ENCODE data around the gene SPDEF. TPM values are rescaled to one million over a fixed set of nuclear protein-coding genes. Genes with fewer than 3 reads are reported as not detected.

SPDEF gene
- total and polyA plus RNA-seq, 2 experiments from 2014 or later: 0.69 TPM; not detected in 1

GRCh38 chr6:34526241-34526972 lies 29.7 kb downstream of the SPDEF start:
- ATAC-seq (peak; percentile 14), DNase-seq (ENCODE audit: low spot score) (no peak)
- Mint-ChIP-seq H3K36me3 (ENCODE audit: low read depth) (no peaks in the 10 kb centered on the region; the same call in 1 of the 3 replicates), H3K27me3 (ENCODE audit: insufficient read depth, low read depth, poor library complexity) (peaks cover 18% of the 10 kb centered on the region), H3K4me3 (peak overlapping the region; percentile 73; the same call in 2 of the 3 replicates), H3K9me3 (no peaks in the 10 kb centered on the region; the same call in 2 of the 3 replicates), H3K27ac (no peak overlapping the region), H3K4me1 (peaks cover 18% of the 10 kb centered on the region)
- no peaks in the 10 kb centered on the region for H3K36me3 ChIP-seq (ENCODE audit: insufficient read depth)
- no peaks in the 10 kb centered on the region for H3K27me3 ChIP-seq (ENCODE audit: insufficient read depth)
- no peaks in the 10 kb centered on the region for H3F3A ChIP-seq (replicated peaks; ENCODE audit: low read depth)
- TF ChIP-seq REST (IDR thresholded peaks at IDR 0.05; ENCODE audit: unreplicated experiment) (no peak), EZH2phosphoT487 (IDR thresholded peaks at IDR 0.05; ENCODE audit: unreplicated experiment) (no peak), STAT1 (IDR thresholded peaks at IDR 0.05; ENCODE audit: unreplicated experiment) (no peak), CREB1 (CRISPR knock-in tag; IDR thresholded peaks at IDR 0.05; ENCODE audit: low read depth) (no peak), JUNB (IDR thresholded peaks at IDR 0.05; ENCODE audit: unreplicated experiment) (no peak), ZNF331 (CRISPR knock-in tag; IDR thresholded peaks at IDR 0.05; ENCODE audit: low read depth) (no peak), ETS1 (IDR thresholded peaks at IDR 0.05) (no peak)
- TF ChIP-seq, protein P1, sequence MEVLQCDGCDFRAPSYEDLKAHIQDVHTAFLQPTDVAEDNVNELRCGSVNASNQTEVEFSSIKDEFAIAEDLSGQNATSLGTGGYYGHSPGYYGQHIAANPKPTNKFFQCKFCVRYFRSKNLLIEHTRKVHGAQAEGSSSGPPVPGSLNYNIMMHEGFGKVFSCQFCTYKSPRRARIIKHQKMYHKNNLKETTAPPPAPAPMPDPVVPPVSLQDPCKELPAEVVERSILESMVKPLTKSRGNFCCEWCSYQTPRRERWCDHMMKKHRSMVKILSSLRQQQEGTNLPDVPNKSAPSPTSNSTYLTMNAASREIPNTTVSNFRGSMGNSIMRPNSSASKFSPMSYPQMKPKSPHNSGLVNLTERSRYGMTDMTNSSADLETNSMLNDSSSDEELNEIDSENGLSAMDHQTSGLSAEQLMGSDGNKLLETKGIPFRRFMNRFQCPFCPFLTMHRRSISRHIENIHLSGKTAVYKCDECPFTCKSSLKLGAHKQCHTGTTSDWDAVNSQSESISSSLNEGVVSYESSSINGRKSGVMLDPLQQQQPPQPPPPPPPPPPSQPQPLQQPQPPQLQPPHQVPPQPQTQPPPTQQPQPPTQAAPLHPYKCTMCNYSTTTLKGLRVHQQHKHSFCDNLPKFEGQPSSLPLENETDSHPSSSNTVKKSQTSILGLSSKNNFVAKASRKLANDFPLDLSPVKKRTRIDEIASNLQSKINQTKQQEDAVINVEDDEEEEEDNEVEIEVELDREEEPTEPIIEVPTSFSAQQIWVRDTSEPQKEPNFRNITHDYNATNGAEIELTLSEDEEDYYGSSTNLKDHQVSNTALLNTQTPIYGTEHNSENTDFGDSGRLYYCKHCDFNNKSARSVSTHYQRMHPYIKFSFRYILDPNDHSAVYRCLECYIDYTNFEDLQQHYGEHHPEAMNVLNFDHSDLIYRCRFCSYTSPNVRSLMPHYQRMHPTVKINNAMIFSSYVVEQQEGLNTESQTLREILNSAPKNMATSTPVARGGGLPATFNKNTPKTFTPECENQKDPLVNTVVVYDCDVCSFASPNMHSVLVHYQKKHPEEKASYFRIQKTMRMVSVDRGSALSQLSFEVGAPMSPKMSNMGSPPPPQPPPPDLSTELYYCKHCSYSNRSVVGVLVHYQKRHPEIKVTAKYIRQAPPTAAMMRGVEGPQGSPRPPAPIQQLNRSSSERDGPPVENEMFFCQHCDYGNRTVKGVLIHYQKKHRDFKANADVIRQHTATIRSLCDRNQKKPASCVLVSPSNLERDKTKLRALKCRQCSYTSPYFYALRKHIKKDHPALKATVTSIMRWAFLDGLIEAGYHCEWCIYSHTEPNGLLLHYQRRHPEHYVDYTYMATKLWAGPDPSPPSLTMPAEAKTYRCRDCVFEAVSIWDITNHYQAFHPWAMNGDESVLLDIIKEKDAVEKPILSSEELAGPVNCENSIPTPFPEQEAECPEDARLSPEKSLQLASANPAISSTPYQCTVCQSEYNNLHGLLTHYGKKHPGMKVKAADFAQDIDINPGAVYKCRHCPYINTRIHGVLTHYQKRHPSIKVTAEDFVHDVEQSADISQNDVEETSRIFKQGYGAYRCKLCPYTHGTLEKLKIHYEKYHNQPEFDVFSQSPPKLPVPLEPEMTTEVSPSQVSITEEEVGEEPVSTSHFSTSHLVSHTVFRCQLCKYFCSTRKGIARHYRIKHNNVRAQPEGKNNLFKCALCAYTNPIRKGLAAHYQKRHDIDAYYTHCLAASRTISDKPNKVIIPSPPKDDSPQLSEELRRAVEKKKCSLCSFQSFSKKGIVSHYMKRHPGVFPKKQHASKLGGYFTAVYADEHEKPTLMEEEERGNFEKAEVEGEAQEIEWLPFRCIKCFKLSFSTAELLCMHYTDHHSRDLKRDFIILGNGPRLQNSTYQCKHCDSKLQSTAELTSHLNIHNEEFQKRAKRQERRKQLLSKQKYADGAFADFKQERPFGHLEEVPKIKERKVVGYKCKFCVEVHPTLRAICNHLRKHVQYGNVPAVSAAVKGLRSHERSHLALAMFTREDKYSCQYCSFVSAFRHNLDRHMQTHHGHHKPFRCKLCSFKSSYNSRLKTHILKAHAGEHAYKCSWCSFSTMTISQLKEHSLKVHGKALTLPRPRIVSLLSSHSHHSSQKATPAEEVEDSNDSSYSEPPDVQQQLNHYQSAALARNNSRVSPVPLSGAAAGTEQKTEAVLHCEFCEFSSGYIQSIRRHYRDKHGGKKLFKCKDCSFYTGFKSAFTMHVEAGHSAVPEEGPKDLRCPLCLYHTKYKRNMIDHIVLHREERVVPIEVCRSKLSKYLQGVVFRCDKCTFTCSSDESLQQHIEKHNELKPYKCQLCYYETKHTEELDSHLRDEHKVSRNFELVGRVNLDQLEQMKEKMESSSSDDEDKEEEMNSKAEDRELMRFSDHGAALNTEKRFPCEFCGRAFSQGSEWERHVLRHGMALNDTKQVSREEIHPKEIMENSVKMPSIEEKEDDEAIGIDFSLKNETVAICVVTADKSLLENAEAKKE (CRISPR knock-in tag; IDR thresholded peaks at IDR 0.05): no peak
- H3K79me2 ChIP-seq (replicated peaks; ENCODE audit: insufficient read depth): no peaks in the 10 kb centered on the region
- peak overlapping the region; percentile 38 for H3K4me3 ChIP-seq
- H3K4me1 ChIP-seq (ENCODE audit: insufficient read depth): peaks cover 15% of the 10 kb centered on the region
- H2AFZ ChIP-seq: 0 out of 2 replicates have a peak overlapping the region, but pooled peaks have one; percentile 29
- no peak overlapping the region for H3K27ac ChIP-seq (ENCODE audit: low read depth)
- H3K9me2 ChIP-seq (ENCODE audit: insufficient read depth): no peaks in the 10 kb centered on the region
- no peaks in the 10 kb centered on the region for H4K20me1 ChIP-seq (replicated peaks; ENCODE audit: insufficient read depth)
- peak overlapping the region; percentile 63 for H3K4me2 ChIP-seq
